ENCODE measurements around the gene RAB3GAP2.
"Not testable (repeated sequence)": the region's sequence is repeated elsewhere in the genome, so short reads cannot be mapped to it uniquely, and the experiment has no call there.

The RAB3GAP2 gene

GRCh38 chr1:220239966-220240365, 32.3 kb downstream of the RAB3GAP2 start:
- DNase-seq (ENCODE audit: low spot score) = no peak

- DNase-seq (ENCODE audit: low spot score) = no peak
These were observed 33.0 kb downstream of the RAB3GAP2 start for GRCh38 chr1:220239213-220239612.

- not testable (repeated sequence) for DNase-seq (ENCODE audit: low spot score)
These were observed 36.0 kb downstream of the RAB3GAP2 start for GRCh38 chr1:220236278-220236677.

- DNase-seq (ENCODE audit: low spot score) = no peak
These were observed 36.8 kb downstream of the RAB3GAP2 start for GRCh38 chr1:220235462-220235861.

GRCh38 chr1:220233927-220234326, 38.3 kb downstream of the RAB3GAP2 start:
- DNase-seq (ENCODE audit: low spot score) = no peak

GRCh38 chr1:220229771-220230170, 42.5 kb downstream of the RAB3GAP2 start:
- no peak for DNase-seq (ENCODE audit: low spot score)

- DNase-seq (ENCODE audit: low spot score) = no peak
These were observed 44.9 kb downstream of the RAB3GAP2 start for GRCh38 chr1:220227393-220227792.

- DNase-seq (ENCODE audit: low spot score) = no peak
These were observed 45.5 kb downstream of the RAB3GAP2 start for GRCh38 chr1:220226752-220227151.

GRCh38 chr1:220225957-220226356, 46.3 kb downstream of the RAB3GAP2 start:
- no peak for DNase-seq (ENCODE audit: low spot score)

GRCh38 chr1:220224611-220225124, 47.6 kb downstream of the RAB3GAP2 start:
- no peak for DNase-seq (ENCODE audit: low spot score)

- no peak for DNase-seq (ENCODE audit: low spot score)
These were observed 48.2 kb downstream of the RAB3GAP2 start for GRCh38 chr1:220224033-220224432.

- DNase-seq (ENCODE audit: low spot score) = no peak
These were observed 49.3 kb downstream of the RAB3GAP2 start for GRCh38 chr1:220222939-220223338.

GRCh38 chr1:220221670-220222069, 50.6 kb downstream of the RAB3GAP2 start:
- no peak for DNase-seq (ENCODE audit: low spot score)

GRCh38 chr1:220221269-220221668, 51.0 kb downstream of the RAB3GAP2 start:
- DNase-seq (ENCODE audit: low spot score) = no peak

- DNase-seq (ENCODE audit: low spot score) = not testable (repeated sequence)
These were observed 51.6 kb downstream of the RAB3GAP2 start for GRCh38 chr1:220220699-220221040.

GRCh38 chr1:220219865-220220698, 52.2 kb downstream of the RAB3GAP2 start:
- no peak for DNase-seq (ENCODE audit: low spot score)

GRCh38 chr1:220219136-220219442, 53.2 kb downstream of the RAB3GAP2 start:
- no peak for DNase-seq (ENCODE audit: low spot score)

GRCh38 chr1:220218397-220219135, 53.7 kb downstream of the RAB3GAP2 start:
- not testable (repeated sequence) for DNase-seq (ENCODE audit: low spot score)

GRCh38 chr1:220217383-220217988, 54.8 kb downstream of the RAB3GAP2 start:
- DNase-seq (ENCODE audit: low spot score) = no peak

GRCh38 chr1:220213382-220213983, 58.8 kb downstream of the RAB3GAP2 start:
- no peak for DNase-seq (ENCODE audit: low spot score)

- DNase-seq (ENCODE audit: low spot score) = no peak
These were observed 64.8 kb downstream of the RAB3GAP2 start for GRCh38 chr1:220207411-220207810.

GRCh38 chr1:220204758-220205157, 67.5 kb downstream of the RAB3GAP2 start:
- not testable (repeated sequence) for DNase-seq (ENCODE audit: low spot score)
